Measurements from ENCODE around the gene LMAN1L.

The LMAN1L gene

DNA sequence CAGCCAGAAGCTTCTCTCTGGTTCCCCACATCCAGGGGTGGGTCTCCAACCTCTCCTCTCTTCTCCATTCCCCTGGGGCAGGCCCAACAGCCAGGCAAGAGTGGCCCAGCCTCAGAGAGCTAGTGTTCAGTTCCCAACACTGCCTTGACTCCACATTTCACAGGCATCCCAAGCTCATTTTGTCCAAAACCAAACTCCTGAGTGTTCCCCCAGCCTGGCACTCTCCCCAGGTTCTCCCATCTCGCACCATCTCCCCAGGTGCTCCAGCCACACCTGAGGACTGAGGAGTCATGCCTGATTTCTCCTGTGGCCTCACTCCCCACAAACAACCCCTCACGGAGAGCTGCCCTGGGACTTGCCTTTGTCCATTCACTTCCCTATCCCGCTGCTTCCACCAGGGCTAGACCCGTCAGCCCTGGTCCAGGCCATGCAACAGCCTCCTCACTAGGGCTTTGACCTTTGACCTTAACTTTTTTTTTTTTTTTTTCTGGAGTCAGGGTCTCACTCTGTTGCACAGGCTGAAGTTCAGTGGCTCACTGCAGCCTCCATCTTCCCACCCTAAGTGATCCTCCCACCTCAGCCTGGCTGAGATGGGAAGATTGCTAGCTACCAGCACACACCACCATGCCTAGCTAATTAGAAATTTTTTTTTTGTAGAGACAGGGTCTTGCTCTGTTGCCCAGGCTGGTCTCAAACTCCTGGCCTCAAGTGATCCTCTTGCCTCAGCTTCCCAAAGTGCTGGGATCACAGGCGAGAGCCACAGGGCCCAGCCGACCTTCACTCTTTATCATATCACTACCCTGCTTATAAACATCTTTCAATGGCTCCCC is 34.7 kb upstream of the LMAN1L start:
- Histone ChIP-seq H3K4me3 (ENCODE audit: control insufficient read depth in 1 of 7, extremely low read depth in 1 of 7, insufficient read depth in 4 of 7, low read depth in 2 of 7, low read length in 6 of 7) (peak overlapping the region in 4 of 7 experiments; percentile 0 to 42 (median 32)), H3K9me3 (ENCODE audit: control extremely low read depth in 1 of 5, control insufficient read depth in 4 of 5, insufficient read depth in 2 of 5, low read depth in 1 of 5, low read length in 4 of 5) (no peaks in the 10 kb centered on the region), H3K27me3 (replicated peaks in 2 of 5; ENCODE audit: control insufficient read depth in 4 of 5, insufficient read depth in 5 of 5, low read length in 4 of 5) (no peaks in the 10 kb centered on the region), H3K27ac (ENCODE audit: insufficient read depth in 1 of 2, low read depth in 1 of 2, low read length in 2 of 2, poor library complexity in 1 of 2, severe bottlenecking in 2 of 2) (peak overlapping the region; percentile 28 to 77), H3K4me1 (ENCODE audit: control extremely low read depth in 1 of 4, control insufficient read depth in 4 of 4, insufficient read depth in 4 of 4, low read length in 3 of 4) (peaks cover 31 to 88% (median 81%) of the 10 kb centered on the region in 4 experiments), H3K36me3 (ENCODE audit: control insufficient read depth in 4 of 4, insufficient read depth in 4 of 4, low read length in 3 of 4) (no peaks in the 10 kb centered on the region)
- WGBS (ENCODE audit: insufficient coverage), result 72% methylated on average over 6 of the region's 6 CpGs
- ChIA-PET CTCF (interaction anchor here (0.8 to 31.5 kb wide), 9 partner anchors 6 to 217 kb away, joined by 3 to 1027 read pairs (median 6); partner anchors contain the start of gene SCAMP5), POLR2A (interaction anchor here (1.0 to 4.6 kb wide), 7 partner anchors 9 to 123 kb away, joined by 3 to 29 read pairs (median 4); no protein-coding TSS in a partner anchor)
- no peak for DNase-seq

DNA sequence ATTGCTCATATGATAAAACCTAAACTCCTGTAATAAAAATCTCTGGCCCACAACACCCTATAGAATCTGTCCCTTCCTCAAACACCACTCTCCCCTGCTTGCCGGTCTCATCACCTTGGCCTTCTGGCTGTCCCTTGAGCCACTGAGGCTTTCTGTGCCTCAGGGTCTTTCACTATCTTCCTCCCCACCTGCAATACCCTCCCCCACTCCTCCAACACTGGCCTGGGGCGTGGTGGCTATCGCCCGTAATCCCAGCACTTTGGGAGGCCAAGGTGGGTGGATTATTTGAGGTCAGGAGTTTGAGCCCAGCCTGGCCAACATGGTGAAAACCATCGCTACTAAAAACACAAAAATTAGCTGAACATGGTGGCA is 34.0 kb upstream of the LMAN1L start:
- Histone ChIP-seq H3K4me3 (ENCODE audit: control insufficient read depth in 1 of 7, extremely low read depth in 1 of 7, insufficient read depth in 4 of 7, low read depth in 2 of 7, low read length in 6 of 7) (peak overlapping the region in 2 of 7 experiments; percentile 10 to 24), H3K27ac (ENCODE audit: insufficient read depth in 1 of 2, low read depth in 1 of 2, low read length in 2 of 2, poor library complexity in 1 of 2, severe bottlenecking in 2 of 2) (peak overlapping the region; percentile 28 to 77), H3K4me1 (ENCODE audit: control extremely low read depth in 1 of 4, control insufficient read depth in 4 of 4, insufficient read depth in 4 of 4, low read length in 3 of 4) (peaks cover 31 to 90% (median 86%) of the 10 kb centered on the region in 4 experiments), H3K27me3 (replicated peaks in 2 of 5; ENCODE audit: control insufficient read depth in 4 of 5, insufficient read depth in 5 of 5, low read length in 4 of 5) (no peaks in the 10 kb centered on the region), H3K36me3 (ENCODE audit: control insufficient read depth in 4 of 4, insufficient read depth in 4 of 4, low read length in 3 of 4) (peaks cover 0 to 1% (median 0%) of the 10 kb centered on the region in 4 experiments), H3K9me3 (ENCODE audit: control extremely low read depth in 1 of 5, control insufficient read depth in 4 of 5, insufficient read depth in 2 of 5, low read depth in 1 of 5, low read length in 4 of 5) (no peaks in the 10 kb centered on the region)
- no peak for DNase-seq
- ChIA-PET POLR2A (interaction anchor here (1.0 to 4.6 kb wide), 4 partner anchors 9 to 123 kb away, joined by 3 to 29 read pairs (median 4); no protein-coding TSS in a partner anchor), CTCF (interaction anchor here (1.8 to 31.5 kb wide), 6 partner anchors 7 to 217 kb away, joined by 5 to 1027 read pairs (median 67); partner anchors contain the start of gene SCAMP5)
- 92% methylated on average over 5 of the region's 5 CpGs for WGBS (ENCODE audit: insufficient coverage)

DNA sequence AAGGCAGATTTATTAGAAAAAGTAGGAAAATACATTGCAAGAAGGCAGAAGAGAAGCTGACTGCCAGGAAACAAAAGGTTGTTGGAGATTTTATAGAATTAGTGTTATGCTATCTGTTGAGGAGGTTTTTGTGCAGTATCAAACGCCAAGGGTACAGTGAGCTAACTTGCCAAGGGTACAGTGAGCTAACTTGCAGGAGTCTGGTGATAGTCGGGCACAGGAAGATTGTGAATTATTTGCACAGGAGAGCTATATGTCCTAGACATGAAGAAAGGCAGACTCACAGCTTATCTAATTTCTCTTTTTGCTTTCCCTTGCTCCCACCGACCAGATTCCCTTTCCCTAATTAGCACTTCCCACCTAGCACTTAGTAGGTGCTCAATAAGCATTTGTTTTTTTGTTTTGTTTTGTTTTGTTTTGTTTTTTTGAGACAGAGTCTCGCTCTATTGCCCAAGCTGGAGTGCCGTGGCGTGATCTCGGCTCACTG is 33.4 kb upstream of the LMAN1L start:
- POLR2A ChIA-PET, result interaction anchor here (0.6 to 1.2 kb wide), 3 partner anchors 11 to 122 kb away, joined by 3 to 4 read pairs (median 3); no protein-coding TSS in a partner anchor
- WGBS (ENCODE audit: insufficient coverage), result 54% methylated on average over 2 of the region's 7 CpGs
- Histone ChIP-seq H3K4me1 (ENCODE audit: control extremely low read depth in 1 of 4, control insufficient read depth in 4 of 4, insufficient read depth in 4 of 4, low read length in 3 of 4) (peaks cover 31 to 90% (median 89%) of the 10 kb centered on the region in 4 experiments), H3K4me3 (ENCODE audit: control insufficient read depth in 1 of 7, extremely low read depth in 1 of 7, insufficient read depth in 4 of 7, low read depth in 2 of 7, low read length in 6 of 7) (no peak overlapping the region), H3K27ac (ENCODE audit: insufficient read depth in 1 of 2, low read depth in 1 of 2, low read length in 2 of 2, poor library complexity in 1 of 2, severe bottlenecking in 2 of 2) (peak overlapping the region; percentile 5 to 77), H3K36me3 (ENCODE audit: control insufficient read depth in 4 of 4, insufficient read depth in 4 of 4, low read length in 3 of 4) (peaks cover 0 to 8% (median 0%) of the 10 kb centered on the region in 4 experiments), H3K27me3 (replicated peaks in 2 of 5; ENCODE audit: control insufficient read depth in 4 of 5, insufficient read depth in 5 of 5, low read length in 4 of 5) (no peaks in the 10 kb centered on the region), H3K9me3 (ENCODE audit: control extremely low read depth in 1 of 5, control insufficient read depth in 4 of 5, insufficient read depth in 2 of 5, low read depth in 1 of 5, low read length in 4 of 5) (no peaks in the 10 kb centered on the region)
- CTCF ChIA-PET, result interaction anchor here (0.9 to 31.5 kb wide), 6 partner anchors 8 to 171 kb away, joined by 3 to 1027 read pairs (median 64); no protein-coding TSS in a partner anchor
- no peak for DNase-seq

DNA sequence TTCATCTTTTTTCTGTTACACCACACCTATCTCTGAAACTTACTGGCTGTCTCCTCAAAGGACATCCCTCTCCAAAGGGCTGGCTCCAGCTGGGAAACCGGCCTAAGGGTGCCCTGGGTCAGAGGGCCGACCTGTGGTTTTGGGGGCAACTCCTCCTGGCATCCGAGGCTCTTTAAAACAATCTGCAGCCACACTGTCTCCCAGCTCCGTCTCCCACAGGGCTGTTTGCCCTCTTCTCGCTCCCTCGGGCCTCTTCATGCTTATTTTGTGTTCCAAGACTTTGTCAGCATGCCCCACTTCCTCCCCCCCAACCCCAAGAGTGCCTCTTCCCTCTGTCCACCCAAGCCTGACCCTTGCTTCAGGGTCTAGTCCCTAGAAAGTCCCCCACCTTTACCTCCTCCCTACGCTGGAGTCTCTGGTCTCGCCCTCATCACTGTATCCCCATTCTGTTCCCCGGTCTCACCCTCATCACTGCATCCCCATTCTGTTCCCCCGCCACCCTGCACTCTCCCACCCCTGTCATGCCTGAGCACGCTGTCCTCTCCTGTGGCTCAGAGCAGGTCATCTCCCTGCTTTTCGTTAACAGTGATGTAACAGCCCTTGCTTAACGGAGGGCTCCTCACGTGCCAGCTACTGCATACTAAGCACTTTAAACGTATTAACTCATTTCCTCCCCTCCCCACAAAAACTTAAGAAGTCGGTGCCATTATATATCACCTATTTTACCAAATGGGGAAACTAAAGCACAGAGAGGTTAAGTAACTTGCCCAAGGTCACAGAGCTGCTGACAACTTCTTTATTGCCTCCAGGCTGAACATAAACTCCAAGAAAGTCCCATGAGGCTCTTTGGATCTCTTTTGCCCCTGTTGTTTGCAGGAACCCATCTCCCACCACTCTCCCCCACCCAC is 31.9 kb upstream of the LMAN1L start:
- Histone ChIP-seq H3K36me3 (ENCODE audit: control insufficient read depth in 4 of 4, insufficient read depth in 4 of 4, low read length in 3 of 4) (peaks cover 0 to 20% (median 0%) of the 10 kb centered on the region in 4 experiments), H3K27me3 (replicated peaks in 2 of 5; ENCODE audit: control insufficient read depth in 4 of 5, insufficient read depth in 5 of 5, low read length in 4 of 5) (no peaks in the 10 kb centered on the region), H3K9me3 (ENCODE audit: control extremely low read depth in 1 of 5, control insufficient read depth in 4 of 5, insufficient read depth in 2 of 5, low read depth in 1 of 5, low read length in 4 of 5) (no peaks in the 10 kb centered on the region), H3K4me3 (ENCODE audit: control insufficient read depth in 1 of 7, extremely low read depth in 1 of 7, insufficient read depth in 4 of 7, low read depth in 2 of 7, low read length in 6 of 7) (peak overlapping the region; percentile 28 to 97 (median 81)), H3K27ac (ENCODE audit: insufficient read depth in 1 of 2, low read depth in 1 of 2, low read length in 2 of 2, poor library complexity in 1 of 2, severe bottlenecking in 2 of 2) (peak overlapping the region; percentile 46 to 65), H3K4me1 (ENCODE audit: control extremely low read depth in 1 of 4, control insufficient read depth in 4 of 4, insufficient read depth in 4 of 4, low read length in 3 of 4) (peaks cover 37 to 91% (median 90%) of the 10 kb centered on the region in 4 experiments)
- ChIA-PET POLR2A (interaction anchor here (1.0 to 4.2 kb wide), 3 partner anchors 11 to 19 kb away, joined by 3 to 31 read pairs (median 3); no protein-coding TSS in a partner anchor), CTCF (interaction anchor here (0.6 to 31.5 kb wide), 7 partner anchors 9 to 409 kb away, joined by 3 to 1027 read pairs (median 3); no protein-coding TSS in a partner anchor)
- peak in 2 of 3 donors; percentile 74 to 78 for DNase-seq
- WGBS (ENCODE audit: insufficient coverage), result 37% methylated on average over 15 of the region's 16 CpGs

DNA sequence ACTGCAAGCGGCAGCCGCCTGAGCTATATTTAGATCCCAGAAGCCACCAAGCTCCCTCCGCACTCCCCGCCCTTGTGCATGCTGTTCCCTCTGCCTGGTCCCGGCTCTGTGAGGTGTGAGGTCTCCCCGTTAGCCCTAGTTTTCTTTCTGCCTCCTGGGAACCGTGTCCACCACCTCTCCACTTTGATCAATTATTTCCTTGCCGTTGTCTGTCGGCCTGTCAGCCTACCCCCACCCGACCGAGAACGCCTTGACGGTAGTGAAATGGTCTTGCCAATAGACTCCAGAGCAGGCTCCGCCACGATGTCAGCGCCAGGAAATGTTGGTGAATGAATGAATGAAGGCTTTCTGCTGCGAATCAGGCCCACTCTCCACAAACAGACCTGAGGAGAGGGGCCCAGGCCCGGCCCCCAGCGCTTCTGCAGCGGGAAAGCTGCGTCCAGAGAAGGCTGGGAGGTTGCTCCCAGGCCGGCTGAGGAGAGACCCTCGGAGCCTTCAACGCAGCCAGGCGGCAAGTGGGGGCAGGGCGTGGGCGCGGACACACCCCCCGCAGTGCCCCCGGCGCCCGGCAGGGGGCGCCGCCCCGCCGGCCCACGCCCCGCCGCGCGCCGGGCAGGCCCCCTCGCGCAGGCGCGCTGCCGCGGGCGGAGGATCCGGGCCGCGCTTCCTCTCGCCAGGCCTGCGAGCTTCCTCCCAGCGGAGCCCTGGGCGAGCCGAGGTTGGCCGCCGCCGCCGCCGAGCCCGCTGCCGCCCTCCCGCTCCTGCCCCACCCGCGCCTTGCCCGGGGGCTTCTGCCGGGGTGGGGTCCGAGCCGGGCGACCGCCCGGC is 31.0 kb upstream of the LMAN1L start, which contains the start of gene CSK:
CSK (plus strand) TSS at position 650 of the 828 bp plus-strand sequence. CDS start 16,218 bp downstream, outside the sequence.
- under 1% methylated on average over 68 of the region's 74 CpGs for WGBS (ENCODE audit: insufficient coverage)
- peak; percentile 72 to 84 (median 81) for DNase-seq
- H3K9me3 ChIP-seq (ENCODE audit: control extremely low read depth in 1 of 5, control insufficient read depth in 4 of 5, insufficient read depth in 2 of 5, low read depth in 1 of 5, low read length in 4 of 5), result no peaks in the 10 kb centered on the region
- peak within 1 kb of the TSS; percentile 75 to 89 for H3K27ac ChIP-seq (ENCODE audit: insufficient read depth in 1 of 2, low read depth in 1 of 2, low read length in 2 of 2, poor library complexity in 1 of 2, severe bottlenecking in 2 of 2)
- H3K4me3 ChIP-seq (ENCODE audit: control insufficient read depth in 1 of 7, extremely low read depth in 1 of 7, insufficient read depth in 4 of 7, low read depth in 2 of 7, low read length in 6 of 7), result peak within 1 kb of the TSS; percentile 59 to 97 (median 86)
- ChIA-PET CTCF (interaction anchor here (0.6 to 31.5 kb wide), 5 partner anchors 10 to 410 kb away, joined by 3 to 1027 read pairs (median 126); no protein-coding TSS in a partner anchor), POLR2A (interaction anchor here (0.8 to 4.2 kb wide), 4 partner anchors 10 to 19 kb away, joined by 3 to 31 read pairs (median 4); no protein-coding TSS in a partner anchor)
- no peaks in the 10 kb centered on the region for H3K27me3 ChIP-seq (replicated peaks in 2 of 5; ENCODE audit: control insufficient read depth in 4 of 5, insufficient read depth in 5 of 5, low read length in 4 of 5)
- H3K4me1 ChIP-seq (ENCODE audit: control extremely low read depth in 1 of 4, control insufficient read depth in 4 of 4, insufficient read depth in 4 of 4, low read length in 3 of 4), result peaks cover 34 to 91% (median 91%) of the 10 kb centered on the region in 4 experiments
- peaks cover 0 to 26% (median 1%) of the 10 kb centered on the region in 4 experiments for H3K36me3 ChIP-seq (ENCODE audit: control insufficient read depth in 4 of 4, insufficient read depth in 4 of 4, low read length in 3 of 4)
